Kidney (tissue), 14 donors: ENCODE measurements around the gene TSC22D4. TPM values are rescaled to one million over a fixed set of nuclear protein-coding genes. Genes with fewer than 3 reads are reported as not detected.

Experiments used
- DNase-seq, 5 donors: peaks; one replicate each; pipeline ENCODE4 v3.0.0-alpha.2; 2013 to 2020
- FAIRE-seq: peaks from 2 replicates; lab custom pipeline; 2012; peaks lifted over from hg19 to GRCh38; lab: Jason Lieb, UNC
- H3K27ac ChIP-seq, 2 donors: one replicate each; pipeline ENCODE4 v1.7.0; 2013; ENCODE audit warnings: low read depth in 2 of 2, low read length in 2 of 2, inconsistent platforms in 1 of 2
- H3K27me3 ChIP-seq: one replicate; pipeline ENCODE4 v1.7.1; 2013; ENCODE audit warnings: low read length, inconsistent platforms; ENCODE audit not compliant: control insufficient read depth, insufficient read depth
- H3K36me3 ChIP-seq, 3 donors: one replicate each; pipeline versions ENCODE4 v1.7.0 to v1.7.1; 2013; ENCODE audit warnings: low read length in 3 of 3, control low read depth in 1 of 3, inconsistent platforms in 1 of 3; ENCODE audit not compliant: insufficient read depth in 3 of 3, control insufficient read depth in 2 of 3
- H3K4me1 ChIP-seq, 3 donors: one replicate each; pipeline versions ENCODE4 v1.7.0 to v1.7.1; 2013; ENCODE audit warnings: low read length in 3 of 3, inconsistent platforms in 1 of 3, low read depth in 1 of 3; ENCODE audit not compliant: control insufficient read depth in 2 of 3, insufficient read depth in 2 of 3
- H3K4me3 ChIP-seq, 3 donors: one replicate each; pipeline versions ENCODE4 v1.7.0 to v1.8.1; 2013; ENCODE audit warnings: low read length in 3 of 3, control low read depth in 1 of 3, inconsistent platforms in 1 of 3
- H3K9ac ChIP-seq, 3 donors: one replicate each; pipeline versions ENCODE4 v1.7.0 to v1.7.1; 2013; ENCODE audit warnings: low read length in 3 of 3, control low read depth in 1 of 3, inconsistent platforms in 1 of 3
- H3K9me3 ChIP-seq, 3 donors: one replicate each; pipeline versions ENCODE4 v1.7.0 to v1.7.1; 2013; ENCODE audit warnings: low read length in 3 of 3, control low read depth in 1 of 3, inconsistent platforms in 1 of 3; ENCODE audit not compliant: control insufficient read depth in 2 of 3, insufficient read depth in 1 of 3
- intact Hi-C: fragments of 100-400 bp; cut with DNase I; formaldehyde crosslinking; loops from one replicate; pipeline ENCODE4 v1.11.1; 2022
- polyA plus RNA-seq: library from polyadenylated mRNA; stranded (reverse); fragments of 350-450 nt; fragmentation: Illumina TruSeq; extraction: RNeasy Lipid Tissue Mini Kit (QIAGEN cat#74804); gene quantifications from one replicate; pipeline ENCODE4 v1.2.3, GENCODE V29; 2014; ENCODE audit warnings: low read depth, low replicate concordance; ENCODE audit not compliant: insufficient read depth
- total RNA-seq: library from RNA; stranded (reverse); fragmentation: NEBNext Ultra II Directional; extraction: Animal tissue kit (Norgen Biotek cat#: 25700); gene quantifications from one replicate; pipeline ENCODE4 v1.2.1, GENCODE V29; 2021
- TF ChIP-seq, protein P1 (sequence below): IDR thresholded peaks from 3 replicates; pipeline ENCODE4 v1.5.1; 2012; ENCODE audit warnings: mild to moderate bottlenecking, moderate library complexity, borderline replicate concordance; ENCODE audit not compliant: insufficient read depth; ENCODE audit errors: extremely low read depth
- donor health status: control.
- donor health status: control.
- donor health status: control.
- donor health status: control.
- donor health status: control.
- donor health status: DM: yes; HTN: yes; CAD: no.
- donor health status: Normal renal cell carcinoma (clear cell type).

The TSC22D4 gene
- total and polyA plus RNA-seq, 2 donors from 2014 or later: 61.5 to 67.0 TPM

DNA sequence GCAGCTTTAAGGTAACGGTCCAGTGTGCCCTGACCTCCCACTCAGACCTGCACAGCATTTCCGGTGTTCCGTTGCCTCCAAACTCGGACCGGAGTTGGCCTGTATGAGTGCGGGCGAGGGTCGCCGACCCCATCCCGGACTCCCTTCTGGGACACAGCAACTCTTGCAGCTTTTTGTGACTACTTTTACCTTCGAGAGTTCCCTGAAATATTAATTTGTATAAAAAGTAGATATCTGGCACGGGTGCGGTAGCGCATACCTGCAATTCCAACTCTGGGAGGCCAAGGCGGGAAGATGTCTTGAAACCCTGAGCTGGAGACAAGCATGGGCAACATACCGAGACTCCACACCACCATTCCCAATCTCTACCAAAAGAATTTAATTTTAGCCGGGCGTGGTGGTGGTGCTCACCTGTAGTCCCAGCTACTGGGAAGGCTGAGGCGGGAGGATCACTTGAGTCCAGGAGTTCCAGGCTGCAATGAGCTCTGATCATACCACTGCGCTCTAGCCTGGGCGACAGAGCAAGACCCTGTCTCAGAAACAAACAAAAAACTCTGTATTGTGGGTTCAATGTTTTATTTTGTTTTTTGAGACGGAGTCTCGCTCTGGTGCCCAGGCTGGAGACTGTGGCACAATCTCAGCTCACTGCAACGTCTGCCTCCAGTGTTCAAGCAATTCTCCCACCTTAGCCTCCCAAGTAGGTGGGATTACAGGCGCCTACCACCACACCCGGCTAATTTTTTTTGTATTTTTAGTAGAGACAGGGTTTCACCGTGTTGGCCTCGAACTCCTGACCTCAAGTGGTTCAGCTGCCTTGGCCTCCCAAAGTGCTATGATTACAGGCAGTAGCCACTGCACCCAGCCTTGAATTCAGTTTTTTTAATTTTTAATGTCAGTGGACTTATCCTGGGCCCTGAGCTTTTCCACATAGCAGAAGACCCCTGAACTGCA, 41.6 kb downstream of the TSC22D4 start:
- peak overlapping the region in 1 of 3 donors; percentile 77 for H3K4me3 ChIP-seq
- intact Hi-C loops: no loop called here
- H3K27me3 ChIP-seq: no peaks in the 10 kb centered on the region
- TF ChIP-seq, protein P1, sequence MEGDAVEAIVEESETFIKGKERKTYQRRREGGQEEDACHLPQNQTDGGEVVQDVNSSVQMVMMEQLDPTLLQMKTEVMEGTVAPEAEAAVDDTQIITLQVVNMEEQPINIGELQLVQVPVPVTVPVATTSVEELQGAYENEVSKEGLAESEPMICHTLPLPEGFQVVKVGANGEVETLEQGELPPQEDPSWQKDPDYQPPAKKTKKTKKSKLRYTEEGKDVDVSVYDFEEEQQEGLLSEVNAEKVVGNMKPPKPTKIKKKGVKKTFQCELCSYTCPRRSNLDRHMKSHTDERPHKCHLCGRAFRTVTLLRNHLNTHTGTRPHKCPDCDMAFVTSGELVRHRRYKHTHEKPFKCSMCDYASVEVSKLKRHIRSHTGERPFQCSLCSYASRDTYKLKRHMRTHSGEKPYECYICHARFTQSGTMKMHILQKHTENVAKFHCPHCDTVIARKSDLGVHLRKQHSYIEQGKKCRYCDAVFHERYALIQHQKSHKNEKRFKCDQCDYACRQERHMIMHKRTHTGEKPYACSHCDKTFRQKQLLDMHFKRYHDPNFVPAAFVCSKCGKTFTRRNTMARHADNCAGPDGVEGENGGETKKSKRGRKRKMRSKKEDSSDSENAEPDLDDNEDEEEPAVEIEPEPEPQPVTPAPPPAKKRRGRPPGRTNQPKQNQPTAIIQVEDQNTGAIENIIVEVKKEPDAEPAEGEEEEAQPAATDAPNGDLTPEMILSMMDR: no peak
- H3K9ac ChIP-seq: no peak overlapping the region
- no peaks in the 10 kb centered on the region for H3K9me3 ChIP-seq
- H3K36me3 ChIP-seq: peaks cover 5 to 20% (median 9%) of the 10 kb centered on the region in 3 donors
- DNase-seq: peak in 2 of 5 donors; percentile 79 to 83
- H3K4me1 ChIP-seq: peaks cover 0 to 17% (median 7%) of the 10 kb centered on the region in 3 donors
- no peak overlapping the region for H3K27ac ChIP-seq
- no peak for FAIRE-seq

DNA sequence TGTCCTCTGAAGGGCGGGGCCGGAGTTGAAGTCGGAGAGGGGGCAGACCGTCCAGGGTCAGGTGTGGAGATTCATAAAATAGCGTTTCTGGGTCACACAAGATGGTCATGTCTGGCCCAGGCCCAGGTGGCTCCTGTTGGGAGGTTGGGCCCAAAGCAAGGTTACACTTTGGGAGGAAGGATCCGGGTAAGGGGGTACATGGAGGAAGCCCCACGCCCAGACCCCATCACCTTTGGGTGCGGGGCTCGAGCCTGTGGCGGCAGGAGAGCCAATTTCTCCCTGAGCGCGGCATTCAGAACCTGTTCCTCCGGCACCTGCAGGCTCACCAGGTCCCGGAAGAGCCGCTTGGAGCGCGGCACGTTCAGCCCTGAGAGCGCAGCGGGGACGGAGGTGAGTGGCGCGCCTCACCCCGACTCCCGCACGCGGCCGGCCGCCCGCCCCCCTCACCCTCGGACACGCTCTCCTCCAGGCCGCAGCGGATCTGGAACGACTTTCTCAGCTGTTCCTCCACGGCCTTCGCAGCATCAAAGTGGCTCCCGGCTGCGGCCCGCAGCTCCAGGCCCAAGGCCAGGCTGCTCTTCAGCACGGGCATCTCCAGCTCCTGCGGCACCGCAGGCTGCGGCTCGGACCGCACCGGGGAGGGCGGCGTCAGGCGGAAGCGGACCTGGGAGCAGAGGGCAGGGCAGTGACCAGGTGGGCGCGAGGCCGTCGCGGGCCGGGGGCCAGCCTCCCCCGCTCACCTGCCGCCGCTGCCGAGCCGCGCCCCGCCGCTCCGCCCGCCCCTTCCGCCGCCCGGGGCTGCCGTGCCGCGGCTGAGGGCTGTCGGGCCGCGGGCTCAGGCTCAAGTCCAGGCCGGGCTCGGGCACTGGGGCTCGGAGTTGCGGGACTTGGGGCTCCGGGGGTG, 43.4 kb downstream of the TSC22D4 start:
- peak overlapping the region; percentile 92 to 93 for H3K27ac ChIP-seq
- TF ChIP-seq, protein P1: no peak
- H3K9me3 ChIP-seq: no peaks in the 10 kb centered on the region
- intact Hi-C loops: no loop called here
- H3K27me3 ChIP-seq: no peaks in the 10 kb centered on the region
- peak overlapping the region; percentile 59 to 93 (median 81) for H3K9ac ChIP-seq
- H3K4me1 ChIP-seq: peaks cover 0 to 33% (median 20%) of the 10 kb centered on the region in 3 donors
- peak overlapping the region; percentile 67 to 77 (median 68) for H3K4me3 ChIP-seq
- H3K36me3 ChIP-seq: peaks cover 5 to 20% (median 9%) of the 10 kb centered on the region in 3 donors
- FAIRE-seq (no peak), DNase-seq (peak in 4 of 5 donors; percentile 42 to 87 (median 67))

DNA sequence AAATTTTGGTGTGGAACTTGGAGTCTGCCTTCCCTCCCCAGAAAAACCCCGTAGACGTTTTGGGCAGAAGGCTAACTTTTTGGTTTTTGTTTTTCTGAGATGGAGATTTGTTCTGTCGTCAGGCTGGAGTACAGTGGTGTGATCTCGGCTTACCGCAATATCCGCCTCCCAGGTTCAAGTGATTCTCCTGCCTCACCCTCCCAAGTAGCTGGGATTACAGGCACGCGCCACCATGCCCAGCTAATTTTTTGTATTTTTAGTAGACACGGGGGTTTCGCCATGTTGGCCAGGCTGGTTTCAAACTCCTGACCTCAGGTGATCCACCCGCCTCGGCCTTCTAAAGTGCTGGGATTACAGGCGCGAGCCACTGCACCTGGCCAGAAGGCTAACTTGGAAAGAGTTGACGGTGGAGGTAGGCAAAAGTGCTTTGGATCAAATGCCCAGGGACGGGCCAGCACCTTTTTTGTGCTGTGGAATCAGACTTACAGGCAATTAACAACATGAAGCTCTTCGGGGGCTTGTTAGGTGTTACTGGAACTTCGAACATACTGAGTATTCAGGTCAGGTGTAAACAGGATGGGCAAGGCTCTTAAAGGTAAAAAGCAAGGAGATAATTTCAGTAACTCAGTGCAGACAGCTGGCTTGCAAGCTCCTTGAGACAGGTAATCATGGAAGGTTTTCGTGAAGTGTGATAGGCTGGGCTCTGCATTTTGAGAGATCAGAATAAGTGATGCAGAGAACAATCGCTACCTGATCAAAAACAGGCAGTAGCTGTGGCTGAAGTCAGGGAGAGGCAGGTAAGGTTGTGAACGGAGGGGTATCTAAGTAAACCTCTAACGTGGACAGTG, 44.5 kb downstream of the TSC22D4 start:
- peaks cover 0 to 34% (median 20%) of the 10 kb centered on the region in 3 donors for H3K4me1 ChIP-seq
- intact Hi-C loops: no loop called here
- FAIRE-seq: no peak
- H3K36me3 ChIP-seq: peaks cover 5 to 20% (median 9%) of the 10 kb centered on the region in 3 donors
- no peaks in the 10 kb centered on the region for H3K27me3 ChIP-seq
- peak overlapping the region in 2 of 3 donors; percentile 81 to 93 for H3K9ac ChIP-seq
- no peaks in the 10 kb centered on the region for H3K9me3 ChIP-seq
- no peak for DNase-seq
- TF ChIP-seq, protein P1: no peak
- H3K4me3 ChIP-seq: peak overlapping the region in 2 of 3 donors; percentile 66 to 77
- H3K27ac ChIP-seq: peak overlapping the region in 1 of 2 donors; percentile 93
